NCI-H2081 treated with DMSO at 0.1 percent for 48 hours (cell line): ENCODE results near the gene SEBOX.

Experiments
- DNase-seq: peaks from one replicate; lab custom pipeline; 2025; lab: John Stamatoyannopoulos, UW

The SEBOX gene

GRCh38 chr17:28368915-28369683 lies 4.1 kb upstream of the SEBOX start:
- no peak for DNase-seq

- no peak for DNase-seq
Measured at GRCh38 chr17:28368306-28368831, 3.4 kb upstream of the SEBOX start.

GRCh38 chr17:28367641-28368305 lies 2.8 kb upstream of the SEBOX start:
- no peak for DNase-seq

- DNase-seq = no peak
Measured at GRCh38 chr17:28366605-28367004, 1.6 kb upstream of the SEBOX start.

- DNase-seq = no peak
Measured at GRCh38 chr17:28365487-28365886, 488 bp upstream of the SEBOX start.

- DNase-seq = no peak
Measured at GRCh38 chr17:28363776-28364650, 986 bp downstream of the SEBOX start.

- no peak for DNase-seq
Measured at GRCh38 chr17:28363186-28363585, 1.8 kb downstream of the SEBOX start.

- DNase-seq = no peak
Measured at GRCh38 chr17:28357901-28358197, 7.2 kb downstream of the SEBOX start.

- peak; percentile 31 for DNase-seq
Measured at GRCh38 chr17:28357061-28357900, 7.7 kb downstream of the SEBOX start, which contains the start of gene POLDIP2. TSS of gene POLDIP2 (minus strand) at chr17:28357527. CDS start at chr17:28357448, 79 bp downstream.

- DNase-seq = no peak
Measured at GRCh38 chr17:28350271-28350670, 14.7 kb downstream of the SEBOX start.

GRCh38 chr17:28348979-28349378 lies 16.0 kb downstream of the SEBOX start:
- DNase-seq = no peak

GRCh38 chr17:28347261-28347891 lies 17.6 kb downstream of the SEBOX start:
- no peak for DNase-seq

GRCh38 chr17:28346746-28347246 lies 18.2 kb downstream of the SEBOX start:
- DNase-seq = no peak

GRCh38 chr17:28346199-28346580 lies 18.8 kb downstream of the SEBOX start:
- DNase-seq = no peak

- no peak for DNase-seq
Measured at GRCh38 chr17:28345419-28346198, 19.4 kb downstream of the SEBOX start.

- DNase-seq = no peak
Measured at GRCh38 chr17:28344435-28344901, 20.5 kb downstream of the SEBOX start.

GRCh38 chr17:28344011-28344410 lies 21.0 kb downstream of the SEBOX start:
- no peak for DNase-seq

GRCh38 chr17:28343491-28343932 lies 21.5 kb downstream of the SEBOX start:
- no peak for DNase-seq

- no peak for DNase-seq
Measured at GRCh38 chr17:28342313-28342712, 22.7 kb downstream of the SEBOX start.

GRCh38 chr17:28341516-28341915 lies 23.5 kb downstream of the SEBOX start:
- DNase-seq = no peak
